ENCODE data around the gene GPR137. TPM values are rescaled to one million over a fixed set of nuclear protein-coding genes. Genes with fewer than 3 reads are reported as not detected.

GPR137 gene
- total and polyA plus RNA-seq, 9 of the 15 experiments (the other 6 are each of a cell fraction or from before 2014, with no cell fraction given) = 0.32 to 26.7 (median 10.7) TPM

GRCh38 chr11:64249563-64250414, 35.9 kb upstream of the GPR137 start (continued):
- TF ChIP-seq, protein P1, sequence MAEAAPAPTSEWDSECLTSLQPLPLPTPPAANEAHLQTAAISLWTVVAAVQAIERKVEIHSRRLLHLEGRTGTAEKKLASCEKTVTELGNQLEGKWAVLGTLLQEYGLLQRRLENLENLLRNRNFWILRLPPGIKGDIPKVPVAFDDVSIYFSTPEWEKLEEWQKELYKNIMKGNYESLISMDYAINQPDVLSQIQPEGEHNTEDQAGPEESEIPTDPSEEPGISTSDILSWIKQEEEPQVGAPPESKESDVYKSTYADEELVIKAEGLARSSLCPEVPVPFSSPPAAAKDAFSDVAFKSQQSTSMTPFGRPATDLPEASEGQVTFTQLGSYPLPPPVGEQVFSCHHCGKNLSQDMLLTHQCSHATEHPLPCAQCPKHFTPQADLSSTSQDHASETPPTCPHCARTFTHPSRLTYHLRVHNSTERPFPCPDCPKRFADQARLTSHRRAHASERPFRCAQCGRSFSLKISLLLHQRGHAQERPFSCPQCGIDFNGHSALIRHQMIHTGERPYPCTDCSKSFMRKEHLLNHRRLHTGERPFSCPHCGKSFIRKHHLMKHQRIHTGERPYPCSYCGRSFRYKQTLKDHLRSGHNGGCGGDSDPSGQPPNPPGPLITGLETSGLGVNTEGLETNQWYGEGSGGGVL (CRISPR knock-in tag; IDR thresholded peaks at IDR 0.05) = no peak
- no peak for TF ChIP-seq TAF9B (IDR thresholded peaks at IDR 0.05; ENCODE audit: partially characterized antibody)
- no peak for TF ChIP-seq ZFP1 (CRISPR knock-in tag; IDR thresholded peaks at IDR 0.05)
- no peak for TF ChIP-seq TOE1 (IDR thresholded peaks at IDR 0.05; ENCODE audit: borderline replicate concordance)
- no peak for TF ChIP-seq TOE1 (CRISPR knock-in tag; IDR thresholded peaks at IDR 0.05; ENCODE audit: borderline replicate concordance, low read depth)
- no peak for TF ChIP-seq PML (IDR thresholded peaks at IDR 0.05; ENCODE audit: low read length)
- TF ChIP-seq ZKSCAN1 (IDR thresholded peaks at IDR 0.05; ENCODE audit: low read depth, low read length) = no peak
- no peak for TF ChIP-seq EWSR1 (IDR thresholded peaks at IDR 0.05; ENCODE audit: borderline replicate concordance, low read depth, partially characterized antibody)
- TF ChIP-seq XRCC4 (IDR thresholded peaks at IDR 0.05; ENCODE audit: extremely low read depth, insufficient read depth, insufficient read length) = no peak
- no peak for TF ChIP-seq ZNF311 (CRISPR knock-in tag; IDR thresholded peaks at IDR 0.05)
- TF ChIP-seq MEF2A (IDR thresholded peaks at IDR 0.05; ENCODE audit: control insufficient read depth, low read depth, low read length) = no peak
- no peak for TF ChIP-seq SMAD4 (CRISPR knock-in tag; conservative IDR thresholded peaks at IDR 0.05)
- TF ChIP-seq EP300 (IDR thresholded peaks at IDR 0.05; ENCODE audit: low read length) = no peak
- TF ChIP-seq KDM5B (IDR thresholded peaks at IDR 0.05; ENCODE audit: insufficient replicate concordance, low read depth, low read length) = no peak
- TF ChIP-seq KLF16 (IDR thresholded peaks at IDR 0.05) = no peak
- TF ChIP-seq AFF4 (CRISPR knock-in tag; IDR thresholded peaks at IDR 0.05) = no peak
- no peak for TF ChIP-seq ZNF280A (IDR thresholded peaks at IDR 0.05; ENCODE audit: low read depth, partially characterized antibody)
- no peak for TF ChIP-seq CTCFL (IDR thresholded peaks at IDR 0.05; ENCODE audit: borderline replicate concordance, insufficient read depth, low read depth, low read length, poor library complexity, severe bottlenecking)
